SW 1271 (cell line): ENCODE results near the gene METAP2.
"Not testable (repeated sequence)": the region's sequence is repeated elsewhere in the genome, so short reads cannot be mapped to it uniquely, and the experiment has no call there.

Experiments used
- DNase-seq, 2 experiments: peaks; one replicate each; lab custom pipeline; 2025; lab: John Stamatoyannopoulos, UW

Gene METAP2

DNA sequence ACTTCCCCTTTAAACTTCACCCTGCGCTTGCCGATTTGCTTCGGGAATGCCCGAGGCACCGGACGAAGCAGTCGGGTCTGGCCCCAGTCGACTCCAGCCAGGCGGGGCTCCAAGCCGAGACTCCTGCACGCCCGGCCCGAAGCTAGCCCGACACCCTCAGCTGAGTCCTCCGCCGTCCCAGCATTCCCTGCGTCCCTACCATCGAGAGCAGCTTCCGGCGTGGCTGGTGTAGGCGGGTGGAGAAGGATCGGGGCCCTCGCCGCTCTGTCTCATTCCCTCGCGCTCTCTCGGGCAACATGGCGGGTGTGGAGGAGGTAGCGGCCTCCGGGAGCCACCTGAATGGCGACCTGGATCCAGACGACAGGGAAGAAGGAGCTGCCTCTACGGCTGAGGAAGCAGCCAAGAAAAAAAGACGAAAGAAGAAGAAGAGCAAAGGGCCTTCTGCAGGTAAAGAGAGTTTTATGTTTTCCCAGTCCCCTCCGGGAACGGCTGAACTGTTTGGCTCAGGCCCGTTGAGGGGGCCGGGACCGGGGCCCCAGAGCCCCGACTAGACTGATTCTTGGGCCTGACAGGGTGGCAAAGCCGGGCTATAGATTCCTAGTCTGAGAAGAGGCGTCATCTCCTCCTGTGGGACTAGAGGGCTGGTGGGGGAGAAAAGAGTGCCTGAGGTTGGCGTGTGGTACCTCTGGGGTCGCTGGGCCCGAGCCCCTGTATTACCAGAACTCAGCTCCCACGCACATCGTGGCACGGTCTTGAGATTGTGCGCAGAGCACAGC lies at the start of gene METAP2:
METAP2 (plus strand) TSS at position 269 of the 776 bp plus-strand sequence; CDS start at position 297, 28 bp downstream.
- DNase-seq, result peak; percentile 94 to 96

DNA sequence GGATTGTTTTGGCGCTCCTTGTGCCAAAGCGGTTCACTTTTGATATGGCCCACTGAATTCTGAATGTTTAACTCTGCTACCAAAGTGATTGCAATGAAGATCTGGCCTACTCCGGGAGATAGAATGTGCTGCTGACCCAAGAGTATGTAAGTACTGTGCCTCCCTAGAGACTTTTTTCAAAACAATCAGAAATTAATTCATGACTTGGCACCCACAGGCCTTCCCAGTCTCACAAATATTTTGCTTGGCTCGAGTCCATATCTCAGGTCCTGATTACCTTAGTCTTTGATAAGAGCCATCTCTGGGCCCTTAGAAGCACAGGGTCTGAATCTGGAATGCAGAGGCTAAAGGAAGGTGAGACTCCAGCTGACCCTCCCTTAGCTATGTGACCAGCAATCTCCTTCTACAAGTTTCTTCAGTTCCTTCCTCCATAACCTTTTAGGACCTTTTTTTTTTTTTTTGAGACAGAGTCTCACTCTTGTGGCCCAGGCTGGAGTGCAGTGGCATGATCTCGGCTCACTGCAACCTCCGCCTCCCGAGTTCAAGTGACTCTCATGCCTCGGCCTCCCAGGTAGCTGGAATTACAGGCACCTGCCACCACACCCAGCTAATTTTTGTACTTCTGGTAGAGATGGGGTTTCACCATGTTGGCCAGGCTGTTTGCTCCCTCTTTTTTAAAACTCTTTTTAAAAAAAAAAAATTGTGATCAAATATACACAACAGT lies 49.5 kb upstream of the METAP2 start:
- no peak for DNase-seq

DNA sequence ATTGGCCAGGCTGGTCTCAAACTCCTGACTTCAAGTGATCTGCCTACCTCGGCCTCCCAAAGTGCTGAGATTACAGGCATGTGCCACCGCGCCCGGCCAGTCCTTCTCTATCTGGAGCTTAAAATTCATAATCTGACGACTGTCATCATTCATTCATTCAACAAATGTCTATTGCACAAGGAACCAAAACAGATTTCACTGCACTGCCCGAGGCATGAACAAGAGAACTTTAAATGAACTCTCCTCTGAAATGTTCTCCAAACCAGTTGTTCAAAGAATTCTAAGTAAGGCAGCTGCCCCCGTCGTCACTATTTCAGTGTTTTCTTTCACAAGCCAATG lies 44.8 kb upstream of the METAP2 start:
- no peak for DNase-seq

DNA sequence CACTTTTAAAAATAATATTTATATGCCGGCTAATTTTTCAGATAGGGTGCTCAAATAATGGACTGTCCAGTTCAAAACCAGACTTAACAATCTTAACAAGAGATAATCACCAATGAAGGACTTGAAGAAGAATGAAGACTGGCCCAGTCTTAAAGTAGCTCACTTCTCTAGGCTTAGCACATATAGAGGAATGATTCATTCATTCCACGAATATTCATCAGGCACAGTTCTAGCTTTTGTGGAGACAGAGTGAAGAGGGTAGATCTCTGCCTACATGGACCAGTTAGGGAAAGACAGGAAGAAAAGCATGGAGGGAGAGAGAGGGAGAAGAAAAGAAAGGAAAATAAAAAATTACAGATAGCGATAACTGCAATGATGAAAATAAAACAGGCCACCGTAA lies 42.8 kb upstream of the METAP2 start:
- no peak for DNase-seq

DNA sequence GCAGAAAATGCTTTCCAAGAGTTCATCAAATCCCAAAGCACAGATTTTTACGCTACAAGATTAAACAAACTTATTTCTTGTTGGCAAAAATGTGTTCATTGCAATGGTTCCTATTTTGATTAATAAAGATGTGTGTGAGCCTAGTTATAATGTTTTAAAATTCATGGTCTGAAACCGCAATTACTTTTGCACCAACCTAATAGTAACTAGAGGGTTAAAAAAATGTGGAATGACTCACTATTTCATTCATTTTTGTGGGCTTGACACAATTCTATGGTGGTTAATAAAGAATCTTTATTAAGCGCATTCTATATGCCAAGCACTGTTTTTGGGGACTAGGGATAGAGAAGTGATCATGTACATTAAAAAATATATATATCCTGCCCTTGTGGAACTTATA lies 38.6 kb upstream of the METAP2 start:
- DNase-seq, result no peak

DNA sequence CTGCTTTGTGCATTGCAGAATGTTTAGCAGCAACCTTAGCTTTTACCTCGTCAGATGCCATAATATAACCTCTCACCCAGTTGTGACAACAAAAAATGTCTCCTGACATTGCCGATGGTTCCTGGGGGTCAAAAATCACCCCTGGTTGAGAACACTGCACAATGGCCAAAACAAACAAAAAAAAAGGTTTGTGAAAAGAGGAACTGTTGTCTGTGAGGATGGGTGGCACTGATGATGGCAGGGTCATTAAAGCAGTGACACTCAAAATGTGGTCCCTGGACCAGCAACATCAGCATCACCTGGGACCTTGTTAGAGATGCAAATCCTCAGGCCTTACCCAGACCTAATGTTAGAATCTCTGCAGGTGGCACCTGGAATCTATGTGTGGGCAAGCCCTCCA lies 36.4 kb upstream of the METAP2 start:
- DNase-seq, result no peak

DNA sequence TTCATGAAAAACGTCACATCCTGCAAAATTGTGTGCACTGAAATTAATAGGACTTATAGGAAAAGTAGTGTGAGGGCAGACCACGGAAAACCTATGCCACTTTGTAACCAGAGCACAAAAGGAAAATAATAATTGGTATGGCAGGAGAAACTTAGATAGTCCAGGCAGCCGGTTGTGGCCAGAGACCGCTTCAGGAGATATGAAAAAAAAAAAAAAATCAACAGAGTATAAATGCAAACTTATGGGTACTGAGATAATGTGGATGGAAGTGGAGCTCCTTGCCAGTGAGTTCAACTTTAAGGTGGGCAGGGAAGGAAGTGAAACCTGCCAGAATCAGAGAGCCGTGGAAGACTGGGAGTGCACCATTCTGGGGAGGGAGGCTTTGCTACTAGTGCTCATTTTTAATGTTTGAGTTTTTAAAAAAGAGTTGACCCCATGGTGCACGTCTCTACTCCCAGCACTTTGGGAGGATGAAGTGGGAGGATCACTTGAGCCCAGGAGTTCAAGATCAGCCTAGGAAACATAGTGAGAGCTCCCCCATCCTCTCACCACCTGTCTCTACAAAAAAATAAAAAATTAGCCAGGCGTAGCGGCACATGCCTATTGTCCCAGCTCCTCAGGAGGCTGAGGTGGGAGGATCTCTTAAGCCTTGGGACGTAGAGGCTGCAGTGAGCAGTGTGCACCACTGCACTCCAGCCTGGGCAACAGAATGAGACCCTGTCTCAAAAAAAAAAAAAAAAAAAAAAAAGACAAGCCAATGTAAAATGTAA lies 34.3 kb upstream of the METAP2 start:
- DNase-seq, result no peak

DNA sequence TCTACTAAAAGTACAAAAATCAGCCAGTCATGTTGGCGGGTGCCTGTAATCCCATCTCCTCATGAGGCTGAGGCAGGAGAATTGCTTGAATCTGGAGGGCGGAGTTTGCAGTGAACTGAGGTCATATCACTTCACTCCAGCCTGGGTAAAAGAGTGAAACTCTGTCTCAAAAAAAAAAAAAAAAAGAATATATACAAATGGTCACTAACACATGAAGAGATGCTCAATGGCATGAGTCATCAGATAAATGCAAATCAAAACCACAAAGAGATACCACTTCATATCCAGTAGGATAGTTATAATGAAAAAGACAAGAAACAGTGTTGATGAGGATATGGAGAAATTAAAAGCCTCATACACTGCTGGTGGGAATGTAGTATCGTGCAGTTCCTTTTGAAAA lies 33.6 kb upstream of the METAP2 start:
- DNase-seq, result no peak

DNA sequence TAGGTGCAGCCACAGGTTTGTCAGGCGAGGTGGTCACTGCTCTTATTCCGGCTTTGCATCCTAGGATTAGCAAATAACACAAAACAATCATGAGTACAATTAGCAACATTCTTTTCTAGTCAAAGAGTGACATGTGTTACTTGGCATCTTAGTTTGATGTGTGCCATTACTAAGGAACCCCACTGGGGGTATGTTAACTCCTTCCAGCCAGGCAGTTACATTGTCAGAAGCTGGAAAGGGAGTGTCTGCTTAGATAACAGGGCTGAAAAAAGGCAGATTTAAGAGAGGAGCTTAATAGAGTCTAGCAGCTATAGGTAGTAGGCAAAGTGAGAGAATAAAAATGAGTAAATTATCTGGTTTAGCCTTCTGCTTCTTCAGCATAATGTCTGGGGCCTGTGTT lies 30.5 kb upstream of the METAP2 start:
- no peak for DNase-seq

DNA sequence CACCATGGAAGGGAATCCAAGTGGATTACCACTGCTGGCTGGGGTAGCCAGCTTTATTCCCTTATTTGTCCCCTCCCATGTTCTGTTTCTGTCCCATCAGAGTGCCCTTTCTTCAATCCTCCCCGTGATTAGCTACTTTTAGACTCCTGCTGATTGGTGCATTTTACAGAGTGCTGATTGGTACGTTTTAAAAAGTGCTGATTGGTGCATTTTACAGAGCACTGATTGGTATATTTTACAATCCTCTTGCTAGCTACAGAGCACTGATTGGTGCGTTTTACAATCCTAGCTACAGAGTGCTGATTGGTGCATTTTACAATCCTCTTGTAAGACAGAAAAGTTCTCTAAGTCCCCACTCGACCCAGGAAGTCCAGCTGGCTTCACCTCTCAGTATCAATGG lies 28.9 kb upstream of the METAP2 start:
- DNase-seq, result not testable (repeated sequence)

DNA sequence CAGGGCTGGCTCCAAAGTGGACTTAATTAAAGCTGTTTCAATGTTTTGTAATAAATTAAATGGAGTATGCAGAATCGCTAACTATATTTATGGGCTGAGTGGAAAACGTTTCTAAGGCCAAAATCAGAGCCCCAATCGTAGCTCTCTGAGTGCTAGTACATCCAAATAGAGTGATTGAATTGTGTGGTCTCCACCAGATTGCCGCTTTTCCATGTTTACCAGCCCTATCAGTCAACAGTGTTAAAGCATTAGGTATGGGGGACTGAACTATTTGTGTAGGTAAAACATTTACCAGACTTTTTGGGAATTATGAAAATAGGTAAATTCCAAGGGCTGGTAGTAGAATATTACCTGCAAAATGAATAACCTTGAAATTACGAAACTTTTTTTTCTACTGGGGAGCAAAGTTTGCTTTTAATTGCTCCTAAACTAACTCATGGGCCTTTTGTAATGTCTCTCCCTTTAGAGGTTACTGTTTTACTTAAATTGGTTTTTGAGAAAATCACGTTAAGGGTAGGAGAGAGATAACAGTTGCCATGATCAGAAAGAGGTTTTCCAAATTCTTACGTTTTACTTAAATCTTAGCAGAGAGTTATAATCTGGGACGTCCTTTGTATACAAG lies 28.0 kb upstream of the METAP2 start:
- DNase-seq, result no peak

DNA sequence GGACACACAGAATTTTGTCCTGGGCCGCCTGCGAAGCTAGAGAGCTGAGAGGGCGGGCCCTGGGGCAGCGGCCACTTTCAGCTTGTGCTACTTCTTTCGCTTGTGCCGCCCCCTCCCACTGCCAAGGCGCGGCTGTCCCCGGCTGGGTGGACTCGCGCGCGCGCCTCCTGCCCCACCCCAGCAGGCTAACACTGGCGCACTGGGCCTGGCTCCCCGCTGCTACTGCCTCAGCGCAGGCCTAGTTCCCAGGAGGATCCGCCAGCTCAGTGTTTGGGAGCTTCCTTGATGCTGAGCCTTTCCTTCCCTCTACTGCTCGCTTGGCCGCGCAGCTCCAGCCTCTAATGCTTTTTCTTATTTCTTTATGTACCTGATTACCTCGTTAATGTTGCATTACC lies 27.4 kb upstream of the METAP2 start:
- DNase-seq, result no peak

DNA sequence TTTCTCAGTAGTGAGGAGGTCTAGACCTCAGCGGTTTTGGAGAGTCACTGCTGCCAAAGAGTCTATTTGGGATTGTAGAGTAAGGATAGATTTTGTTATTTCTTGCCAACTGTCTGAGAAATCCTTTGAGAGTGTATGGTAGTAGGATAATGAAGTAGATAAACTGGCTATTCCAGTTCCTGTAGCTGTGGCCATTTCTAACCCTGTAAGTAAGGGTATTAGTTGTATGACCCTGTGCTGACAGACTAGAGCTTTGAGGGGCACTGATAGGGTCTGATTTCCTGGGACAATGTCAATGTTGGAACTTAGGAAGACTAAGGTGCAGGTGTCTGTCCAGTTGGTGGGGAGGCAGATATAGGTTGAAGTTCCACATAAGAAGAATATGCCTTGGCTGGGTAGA lies 24.3 kb upstream of the METAP2 start:
- not testable (repeated sequence) for DNase-seq

DNA sequence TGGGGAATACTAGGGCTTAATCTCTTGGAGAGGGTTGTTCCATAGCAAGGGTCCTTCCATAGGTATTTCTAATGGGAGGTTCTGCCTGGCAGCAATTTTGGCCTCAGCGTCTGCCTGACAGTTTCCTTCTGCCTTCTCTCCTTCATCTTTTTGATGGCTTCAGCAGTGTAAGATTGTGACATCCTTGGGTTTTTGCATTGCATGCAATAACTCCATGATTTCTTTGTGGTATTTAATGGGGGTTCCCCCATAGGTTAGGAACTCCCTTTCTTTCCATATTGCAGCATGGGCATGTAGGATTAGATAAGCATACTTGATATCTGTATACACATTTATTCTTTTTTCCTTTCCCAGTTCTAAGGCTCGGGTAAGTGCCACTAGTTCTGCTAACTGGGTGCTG lies 21.5 kb upstream of the METAP2 start:
- not testable (repeated sequence) for DNase-seq

DNA sequence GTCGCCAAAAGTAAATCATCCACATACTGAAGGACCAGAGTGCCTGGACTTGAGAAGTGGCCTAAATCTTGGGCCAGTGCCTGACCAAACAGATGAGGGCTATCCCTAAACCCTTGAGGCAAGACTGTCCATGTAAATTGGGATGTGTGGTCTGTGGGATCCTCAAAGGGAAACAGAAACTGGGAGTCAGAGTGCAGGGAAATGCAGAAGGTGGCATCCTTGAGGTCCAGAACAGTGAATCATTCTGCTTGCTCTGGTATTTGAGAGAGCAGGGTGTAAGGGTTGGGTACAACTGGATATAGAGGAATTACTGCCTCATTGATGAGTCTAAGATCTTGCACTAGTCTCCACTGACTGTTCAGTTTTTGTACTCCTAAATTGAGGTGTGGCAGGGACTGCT lies 20.1 kb upstream of the METAP2 start:
- DNase-seq, result not testable (repeated sequence)

DNA sequence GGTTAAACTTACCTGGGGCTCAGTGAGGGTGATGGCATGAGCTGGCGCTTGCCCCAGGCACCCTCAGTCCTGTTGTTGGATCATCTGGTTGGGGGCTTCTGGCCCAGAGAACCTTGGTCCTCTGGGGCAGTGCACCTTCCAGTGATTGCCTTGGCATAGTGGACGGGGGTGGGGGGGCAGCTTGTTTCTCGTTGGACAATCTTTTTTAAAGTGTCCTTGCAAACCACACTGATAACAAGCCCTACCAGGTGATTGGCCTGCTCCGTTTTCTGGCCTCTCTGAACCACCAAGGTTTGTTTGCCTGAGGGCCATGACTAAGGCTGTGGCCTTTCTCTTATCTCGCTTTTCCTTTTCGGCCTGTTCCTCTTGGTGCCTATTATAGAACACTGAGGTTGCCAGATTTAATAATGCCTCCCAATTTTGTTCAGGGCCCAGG lies 19.2 kb upstream of the METAP2 start:
- not testable (repeated sequence) for DNase-seq

DNA sequence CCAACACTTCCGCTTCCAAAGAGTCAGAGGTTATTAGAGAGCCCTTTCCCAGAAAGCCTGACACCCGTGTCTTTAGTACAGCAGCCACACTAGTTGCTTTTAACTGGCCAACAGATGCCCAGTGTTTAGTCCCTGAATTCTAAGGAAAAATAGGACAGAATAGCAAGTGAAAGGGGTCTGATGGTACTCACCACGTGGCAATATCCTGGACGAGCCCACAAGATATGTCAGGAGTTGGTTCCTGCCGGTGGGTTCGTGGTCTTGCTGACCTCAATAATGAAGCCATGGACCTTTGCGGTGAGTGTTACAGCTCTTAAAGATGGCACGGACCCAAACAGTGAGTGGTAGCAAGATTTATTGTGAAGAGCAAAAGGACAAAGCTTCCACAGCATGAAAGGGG lies 16.3 kb upstream of the METAP2 start:
- DNase-seq, result not testable (repeated sequence)

DNA sequence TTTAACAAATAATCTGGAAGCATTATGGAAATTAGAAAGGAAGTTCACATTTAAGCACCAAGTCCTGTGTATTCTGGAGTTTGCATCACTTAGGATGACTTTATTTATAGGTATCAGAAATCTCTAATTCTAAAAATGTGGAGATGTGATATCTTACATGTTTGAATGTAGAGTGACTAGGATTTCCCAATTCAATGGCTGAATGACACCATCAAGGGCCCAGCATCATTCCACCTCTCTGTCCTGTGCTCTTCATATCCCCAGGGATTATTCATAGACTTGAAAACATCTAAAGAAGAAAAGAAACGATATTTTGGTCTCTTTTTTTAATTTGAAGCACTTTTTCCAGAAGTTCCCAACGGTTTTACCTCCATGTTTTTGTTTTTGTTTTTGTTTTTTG lies 15.2 kb upstream of the METAP2 start:
- no peak for DNase-seq

DNA sequence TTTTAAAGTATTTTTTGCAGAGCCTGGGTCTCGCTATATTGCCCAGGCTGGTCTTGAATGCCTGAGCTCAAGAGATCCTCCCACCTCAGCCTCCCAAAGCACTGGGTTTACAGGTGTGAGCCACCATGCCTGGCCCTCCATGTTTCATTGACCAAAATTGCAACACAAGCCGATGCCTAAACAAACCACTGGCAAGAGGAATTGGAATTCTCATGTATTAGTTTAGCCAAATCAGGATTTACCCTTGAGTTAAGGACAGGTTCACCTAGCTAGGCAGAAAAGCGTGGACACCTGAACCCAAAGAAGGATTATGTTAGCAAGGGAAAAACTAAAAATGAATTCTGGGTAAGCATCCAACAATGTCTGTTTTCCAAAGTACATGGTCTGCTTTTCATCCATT lies 14.6 kb upstream of the METAP2 start:
- no peak for DNase-seq

DNA sequence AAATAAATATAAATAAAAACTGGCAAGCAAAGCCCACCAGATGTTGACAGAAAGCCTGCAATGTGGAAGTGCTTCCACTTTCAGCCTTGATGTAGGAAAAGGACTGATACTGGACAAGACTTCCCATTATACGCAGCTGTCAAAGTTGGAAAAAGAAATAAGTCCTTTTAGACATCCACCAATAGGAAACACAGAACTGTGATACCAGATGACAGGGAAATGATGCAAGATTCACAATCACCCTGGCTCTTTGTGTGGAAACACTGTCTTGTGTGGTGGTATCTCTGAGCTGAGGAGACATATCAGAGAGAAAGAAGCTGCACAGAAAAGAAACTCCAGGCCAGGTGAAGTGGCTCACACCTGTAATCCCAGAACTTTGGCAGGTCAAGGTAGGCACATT lies 13.8 kb upstream of the METAP2 start:
- no peak for DNase-seq

DNA sequence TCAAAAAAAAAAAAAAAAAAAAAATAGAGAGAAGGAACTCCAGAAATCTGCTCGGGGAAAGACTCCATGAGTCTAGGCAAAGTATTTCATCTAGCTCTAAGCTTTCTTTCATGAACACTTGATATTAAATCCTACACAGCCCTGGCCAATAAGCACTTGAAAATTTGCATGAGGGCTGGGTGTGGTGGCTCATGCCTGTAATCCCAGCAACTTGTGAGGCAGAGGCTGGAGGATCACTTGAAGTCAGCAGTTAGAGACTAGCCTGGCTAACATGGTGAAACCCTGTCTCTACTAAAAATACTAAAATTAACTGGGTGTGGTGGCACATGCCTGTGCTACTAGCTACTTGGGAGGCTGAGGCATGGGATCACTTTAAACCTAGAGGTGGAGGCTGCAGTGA lies 13.1 kb upstream of the METAP2 start:
- no peak for DNase-seq

DNA sequence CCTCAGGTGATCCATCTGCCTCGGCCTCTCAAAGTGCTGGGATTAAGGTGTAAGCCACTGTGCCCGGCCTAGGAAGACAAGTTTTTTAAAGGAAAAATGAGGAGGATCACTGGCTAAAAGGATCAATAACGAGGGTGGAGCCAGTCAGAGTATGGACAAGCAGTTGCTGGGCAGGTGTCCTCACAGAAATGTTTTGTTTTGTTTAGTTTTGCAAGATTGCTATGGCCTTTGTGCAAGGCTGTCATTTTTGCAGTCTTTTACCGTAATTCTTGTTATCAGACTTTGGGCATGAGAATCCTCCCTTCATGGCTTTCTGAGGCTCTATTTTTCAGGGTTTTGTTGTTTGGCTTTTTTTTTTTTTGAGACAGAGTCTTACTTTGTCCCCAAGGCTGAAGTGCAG lies 11.9 kb upstream of the METAP2 start:
- no peak for DNase-seq
